Activated CD8-positive, alpha-beta T cell treated with anti-CD3 and anti-CD28 coated beads, Interleukin-2, amount 10 ng/mL, durations not matched to agents 7 days and 5 days (primary cell): ENCODE results near the gene ALPI. TPM values are rescaled to one million over a fixed set of nuclear protein-coding genes. Genes with fewer than 3 reads are reported as not detected.
"Not testable (repeated sequence)": the region's sequence is repeated elsewhere in the genome, so short reads cannot be mapped to it uniquely, and the experiment has no call there.

Source experiments
- ATAC-seq: fragments of 150-1000 bp; cut with Tn5 transposase; one replicate; pipeline ENCODE4 v1.10.0; 2021; ENCODE audit warnings: moderate library complexity
- CTCF ChIA-PET: fragments of 350-600 bp; sonication (Branson Sonifier 250); formaldehyde crosslinking; loops from one replicate; lab custom pipeline; 2021; ENCODE audit warnings: antibody characterized with exemption; lab: Charles Lee
- POLR2A ChIA-PET: fragments of 350-600 bp; sonication (Branson Sonifier 250); formaldehyde crosslinking; loops from one replicate; lab custom pipeline; 2021; ENCODE audit warnings: antibody characterized with exemption; lab: Charles Lee
- DNase-seq: peaks from one replicate; pipeline ENCODE4 v3.0.0-alpha.2; 2020
- H3K27ac Mint-ChIP-seq: one replicate; pipeline ENCODE4 v1.8.0; 2021; ENCODE audit warnings: mild to moderate bottlenecking, mixed read lengths
- H3K27me3 Mint-ChIP-seq: one replicate; pipeline ENCODE4 v1.8.0; 2021; ENCODE audit warnings: low read depth, mixed read lengths
- H3K36me3 Mint-ChIP-seq: one replicate; pipeline ENCODE4 v1.8.0; 2021; ENCODE audit warnings: low read depth, mixed read lengths
- H3K4me1 Mint-ChIP-seq: one replicate; pipeline ENCODE4 v1.8.0; 2021; ENCODE audit warnings: low read depth, mixed read lengths
- H3K4me3 Mint-ChIP-seq: one replicate; pipeline ENCODE4 v1.8.0; 2021; ENCODE audit warnings: mild to moderate bottlenecking, mixed read lengths
- H3K9me3 Mint-ChIP-seq: one replicate; pipeline ENCODE4 v1.8.0; 2022; ENCODE audit warnings: mixed read lengths; ENCODE audit not compliant: insufficient read depth
- total RNA-seq, 2 experiments: library from RNA; stranded (reverse); gene quantifications; one replicate each; pipeline ENCODE4 v1.2.3, GENCODE V29; 2021

The ALPI gene
- total RNA-seq, 2 experiments from 2014 or later, result not detected

DNA sequence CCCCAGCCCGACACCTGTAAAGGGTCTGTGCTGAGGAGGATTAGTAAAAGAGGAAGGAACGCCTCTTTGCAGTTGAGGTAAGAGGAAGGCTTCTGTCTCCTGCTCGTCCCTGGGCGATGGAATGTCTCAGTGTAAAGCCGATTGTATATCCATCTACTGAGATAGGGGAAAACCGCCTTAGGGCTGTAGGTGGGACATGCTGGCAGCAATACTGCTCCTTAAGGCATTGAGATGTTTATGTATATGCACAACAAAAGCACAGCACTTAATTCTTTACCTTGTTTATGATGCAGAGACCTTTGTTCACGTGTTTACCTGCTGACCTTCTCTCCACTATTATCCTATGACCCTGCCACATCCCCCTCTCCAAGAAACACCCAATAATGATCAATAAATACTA lies 32.5 kb upstream of the ALPI start:
- peaks cover 10% of the 10 kb centered on the region for H3K4me1 Mint-ChIP-seq
- CTCF ChIA-PET, POLR2A ChIA-PET, DNase-seq, ATAC-seq, H3K27ac Mint-ChIP-seq, H3K4me3 Mint-ChIP-seq, H3K9me3 Mint-ChIP-seq, H3K36me3 Mint-ChIP-seq: not testable (repeated sequence)
- H3K27me3 Mint-ChIP-seq, result peaks cover 40% of the 10 kb centered on the region

- no peaks in the 10 kb centered on the region for H3K4me1 Mint-ChIP-seq
- H3K4me3 Mint-ChIP-seq, result no peak overlapping the region
- no peak overlapping the region for H3K27ac Mint-ChIP-seq
- ATAC-seq (no peak), DNase-seq (no peak)
- H3K9me3 Mint-ChIP-seq, result no peaks in the 10 kb centered on the region
- ChIA-PET POLR2A (no interaction called here), CTCF (interaction anchor here (0.9 kb wide), 1 partner anchor 9 kb away, joined by 3 read pairs; no protein-coding TSS in a partner anchor)
- no peaks in the 10 kb centered on the region for H3K36me3 Mint-ChIP-seq
- H3K27me3 Mint-ChIP-seq, result no peaks in the 10 kb centered on the region
These were observed 24.0 kb upstream of the ALPI start for GRCh38 chr2:232431705-232432590.

DNA sequence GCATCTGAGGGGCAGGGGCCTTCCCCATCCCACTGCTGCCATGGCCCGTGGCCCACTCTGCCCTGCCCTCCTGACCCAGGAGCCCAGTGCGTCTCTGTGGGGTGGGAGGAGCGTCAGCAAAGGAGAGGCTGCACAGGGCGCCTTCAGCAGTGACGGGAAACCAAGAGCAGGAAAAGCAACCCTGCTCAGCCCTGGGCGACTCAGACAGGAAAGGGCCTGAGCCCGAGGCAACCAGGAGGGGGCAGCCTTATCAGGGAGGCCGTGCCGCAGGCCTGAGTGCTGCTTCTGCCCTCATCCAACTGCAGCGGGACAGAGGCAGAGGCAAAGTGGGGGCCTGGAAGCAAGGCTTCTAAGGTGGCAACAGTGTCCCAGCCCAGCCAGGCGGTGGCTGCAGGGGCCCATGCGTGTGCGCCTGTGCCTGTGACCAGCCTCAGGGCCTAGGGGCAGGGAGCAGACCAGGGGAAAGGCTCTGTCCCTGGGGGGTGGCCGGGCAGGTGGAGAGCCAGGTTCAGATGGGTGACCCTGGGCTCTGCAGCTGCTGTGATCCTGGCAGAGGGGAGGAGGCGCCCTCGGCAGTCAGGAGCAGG lies 23.3 kb upstream of the ALPI start:
- DNase-seq (no peak), ATAC-seq (peak; percentile 37)
- H3K27me3 Mint-ChIP-seq, result no peaks in the 10 kb centered on the region
- H3K9me3 Mint-ChIP-seq, result no peaks in the 10 kb centered on the region
- no peak overlapping the region for H3K4me3 Mint-ChIP-seq
- no peaks in the 10 kb centered on the region for H3K36me3 Mint-ChIP-seq
- H3K4me1 Mint-ChIP-seq, result no peaks in the 10 kb centered on the region
- H3K27ac Mint-ChIP-seq, result no peak overlapping the region
- ChIA-PET CTCF (interaction anchor here (0.9 kb wide), 1 partner anchor 8 kb away, joined by 3 read pairs; no protein-coding TSS in a partner anchor), POLR2A (no interaction called here)

DNA sequence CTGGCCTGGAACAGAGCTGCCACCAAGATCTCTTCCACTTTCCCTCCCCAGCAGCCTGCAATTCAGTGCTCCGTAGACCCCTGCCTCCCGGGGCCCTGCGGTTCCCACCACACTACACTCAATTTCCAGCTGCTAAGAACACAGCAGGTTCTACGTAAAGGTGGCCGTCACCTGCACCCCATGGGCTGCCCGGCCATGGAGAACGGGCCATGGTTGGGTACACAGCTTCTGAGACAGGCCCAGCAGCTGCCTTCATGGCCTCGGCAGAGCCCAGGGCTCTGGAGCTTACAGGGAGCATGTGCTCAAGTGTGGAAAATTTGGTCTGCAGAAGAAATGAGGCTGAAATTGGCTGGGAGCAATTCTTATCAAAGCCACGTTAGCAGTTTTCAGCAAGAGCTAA lies 22.3 kb upstream of the ALPI start:
- H3K4me1 Mint-ChIP-seq, POLR2A ChIA-PET, H3K27me3 Mint-ChIP-seq, H3K9me3 Mint-ChIP-seq, DNase-seq, ATAC-seq, H3K4me3 Mint-ChIP-seq, H3K27ac Mint-ChIP-seq, H3K36me3 Mint-ChIP-seq: not testable (repeated sequence)
- CTCF ChIA-PET, result interaction anchor here (1.9 kb wide), 1 partner anchor 106 kb away, joined by 4 read pairs; no protein-coding TSS in a partner anchor

DNA sequence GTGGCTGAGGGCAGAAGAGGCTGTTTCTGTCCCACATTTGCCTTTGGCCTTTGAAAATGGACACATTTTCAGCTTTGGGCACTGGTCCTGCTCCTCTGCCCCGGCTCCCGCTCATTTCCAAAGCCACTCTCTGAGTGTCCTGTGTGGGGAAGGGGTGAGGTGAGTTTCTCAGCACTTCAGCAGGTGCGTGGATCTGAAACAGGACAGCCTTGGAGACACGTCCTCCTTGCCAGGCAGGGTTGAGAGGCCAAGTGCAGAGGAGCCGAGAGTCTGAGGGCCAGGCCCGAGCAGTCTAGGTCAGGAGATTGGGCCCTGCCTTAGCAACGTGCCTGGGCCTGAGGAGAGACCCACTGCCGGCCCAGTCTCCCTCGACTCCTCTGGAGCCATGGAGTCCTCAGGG lies 21.9 kb upstream of the ALPI start:
- ATAC-seq (no peak), DNase-seq (no peak)
- no peaks in the 10 kb centered on the region for H3K36me3 Mint-ChIP-seq
- no peaks in the 10 kb centered on the region for H3K9me3 Mint-ChIP-seq
- no peak overlapping the region for H3K4me3 Mint-ChIP-seq
- ChIA-PET CTCF (interaction anchor here (1.9 kb wide), 1 partner anchor 107 kb away, joined by 4 read pairs; no protein-coding TSS in a partner anchor), POLR2A (no interaction called here)
- no peak overlapping the region for H3K27ac Mint-ChIP-seq
- H3K27me3 Mint-ChIP-seq, result no peaks in the 10 kb centered on the region
- no peaks in the 10 kb centered on the region for H3K4me1 Mint-ChIP-seq

GRCh38 chr2:232434563-232435374 lies 21.2 kb upstream of the ALPI start:
- H3K9me3 Mint-ChIP-seq, result no peaks in the 10 kb centered on the region
- ATAC-seq, result no peak
- H3K4me1 Mint-ChIP-seq, result peaks cover under 1% of the 10 kb centered on the region
- no peak overlapping the region for H3K4me3 Mint-ChIP-seq
- POLR2A ChIA-PET, result no interaction called here
- CTCF ChIA-PET, result interaction anchor here (1.9 kb wide), 1 partner anchor 107 kb away, joined by 4 read pairs; no protein-coding TSS in a partner anchor
- H3K36me3 Mint-ChIP-seq, result no peaks in the 10 kb centered on the region
- H3K27ac Mint-ChIP-seq, result no peak overlapping the region
- no peak for DNase-seq
- H3K27me3 Mint-ChIP-seq, result no peaks in the 10 kb centered on the region

GRCh38 chr2:232435375-232435648 lies 20.6 kb upstream of the ALPI start:
- no peaks in the 10 kb centered on the region for H3K36me3 Mint-ChIP-seq
- ATAC-seq, result no peak
- H3K27ac Mint-ChIP-seq, result no peak overlapping the region
- no peak overlapping the region for H3K4me3 Mint-ChIP-seq
- H3K9me3 Mint-ChIP-seq, result no peaks in the 10 kb centered on the region
- ChIA-PET POLR2A (no interaction called here), CTCF (interaction anchor here (1.9 kb wide), 1 partner anchor 108 kb away, joined by 4 read pairs; no protein-coding TSS in a partner anchor)
- H3K27me3 Mint-ChIP-seq, result no peaks in the 10 kb centered on the region
- peaks cover 6% of the 10 kb centered on the region for H3K4me1 Mint-ChIP-seq
- no peak for DNase-seq

- Mint-ChIP-seq H3K4me3 (no peak overlapping the region), H3K9me3 (no peaks in the 10 kb centered on the region), H3K27me3 (no peaks in the 10 kb centered on the region), H3K27ac (no peak overlapping the region), H3K36me3 (no peaks in the 10 kb centered on the region), H3K4me1 (peaks cover 10% of the 10 kb centered on the region)
- POLR2A ChIA-PET, result no interaction called here
- no peak for ATAC-seq
- CTCF ChIA-PET, result interaction anchor here (0.6 to 1.8 kb wide), 3 partner anchors 11 to 1671 kb away, joined by 3 to 7 read pairs (median 4); no protein-coding TSS in a partner anchor
- no peak for DNase-seq
These were observed 20.1 kb upstream of the ALPI start for GRCh38 chr2:232435805-232436204.

DNA sequence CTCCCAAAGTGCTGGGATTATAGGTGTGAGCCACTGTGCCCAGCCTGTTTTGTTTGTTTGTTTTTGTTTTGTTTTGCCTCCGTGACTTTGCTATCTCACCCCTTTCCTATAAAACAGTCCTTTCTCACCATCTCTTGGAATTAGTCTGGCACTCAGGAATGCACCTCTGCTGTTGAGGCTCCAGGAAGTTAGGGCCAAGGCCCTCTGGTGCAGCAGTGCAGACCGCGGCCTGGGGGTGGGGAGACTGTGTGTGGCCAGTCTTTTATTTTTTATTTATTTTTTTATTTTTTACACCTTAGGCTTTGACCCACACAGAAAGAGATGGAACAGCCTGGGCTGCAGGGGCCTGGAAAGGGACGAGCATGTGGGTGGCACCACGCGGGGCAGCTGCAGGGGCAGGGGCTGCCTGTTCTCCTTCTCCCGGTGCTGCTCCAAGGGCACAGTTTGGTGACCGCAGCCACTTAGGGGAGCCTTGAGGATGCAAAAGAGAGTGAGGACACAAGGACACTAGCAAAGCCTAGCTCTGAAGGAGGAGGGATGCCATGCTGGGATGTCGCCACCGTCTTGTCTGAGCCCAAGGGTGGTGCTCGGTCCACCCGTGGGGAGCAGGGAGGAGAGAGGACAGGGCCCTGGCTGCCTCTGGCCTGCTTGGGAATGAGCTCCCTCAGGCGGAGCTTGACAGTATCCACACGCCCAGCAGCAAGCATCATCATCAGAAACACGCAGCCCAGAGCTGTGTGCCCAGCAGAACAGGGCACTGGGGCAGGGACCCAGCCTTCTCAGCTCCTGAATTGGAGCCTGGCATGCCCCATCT lies 19.4 kb upstream of the ALPI start:
- ChIA-PET CTCF (interaction anchor here (0.6 to 1.8 kb wide), 3 partner anchors 11 to 1671 kb away, joined by 3 to 7 read pairs (median 4); no protein-coding TSS in a partner anchor), POLR2A (no interaction called here)
- Mint-ChIP-seq H3K27ac (no peak overlapping the region), H3K27me3 (no peaks in the 10 kb centered on the region), H3K9me3 (no peaks in the 10 kb centered on the region), H3K36me3 (no peaks in the 10 kb centered on the region), H3K4me3 (no peak overlapping the region), H3K4me1 (peaks cover 10% of the 10 kb centered on the region)
- no peak for DNase-seq
- ATAC-seq, result no peak

DNA sequence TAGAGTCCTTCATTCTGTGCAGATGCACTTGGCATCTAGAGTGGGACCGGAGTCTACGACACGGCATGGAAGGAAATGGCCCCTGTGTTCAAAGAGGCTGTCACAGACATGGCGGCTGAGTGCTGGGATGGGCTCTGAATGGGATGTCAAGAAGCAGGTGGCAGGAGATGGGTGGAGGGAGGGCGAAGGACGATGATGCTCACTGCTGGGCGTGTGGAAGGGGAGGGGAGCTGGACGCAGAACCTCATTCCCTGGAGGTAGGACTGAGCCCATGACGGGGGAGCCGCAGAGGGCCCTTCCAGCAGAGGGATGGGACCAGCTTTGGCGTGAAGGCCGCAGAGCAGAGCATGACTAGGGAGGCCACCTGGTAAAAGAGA lies 18.8 kb upstream of the ALPI start:
- H3K36me3 Mint-ChIP-seq, result no peaks in the 10 kb centered on the region
- H3K27me3 Mint-ChIP-seq, result no peaks in the 10 kb centered on the region
- ChIA-PET CTCF (interaction anchor here (0.8 to 1.8 kb wide), 2 partner anchors 10 to 185 kb away, joined by 3 to 7 read pairs; no protein-coding TSS in a partner anchor), POLR2A (no interaction called here)
- H3K27ac Mint-ChIP-seq, result no peak overlapping the region
- ATAC-seq (no peak), DNase-seq (no peak)
- H3K9me3 Mint-ChIP-seq, result no peaks in the 10 kb centered on the region
- H3K4me3 Mint-ChIP-seq, result no peak overlapping the region
- peaks cover 10% of the 10 kb centered on the region for H3K4me1 Mint-ChIP-seq

GRCh38 chr2:232438091-232438490 lies 17.9 kb upstream of the ALPI start:
- ChIA-PET POLR2A (no interaction called here), CTCF (interaction anchor here (0.8 kb wide), 1 partner anchor 186 kb away, joined by 3 read pairs; no protein-coding TSS in a partner anchor)
- H3K4me3 Mint-ChIP-seq, result no peak overlapping the region
- ATAC-seq (no peak), DNase-seq (no peak)
- H3K36me3 Mint-ChIP-seq, result no peaks in the 10 kb centered on the region
- no peak overlapping the region for H3K27ac Mint-ChIP-seq
- no peaks in the 10 kb centered on the region for H3K27me3 Mint-ChIP-seq
- H3K9me3 Mint-ChIP-seq, result no peaks in the 10 kb centered on the region
- H3K4me1 Mint-ChIP-seq, result peaks cover 10% of the 10 kb centered on the region
